ENCODE data around the gene MYO1G.
"Not testable (repeated sequence)": the region's sequence is repeated elsewhere in the genome, so short reads cannot be mapped to it uniquely, and the experiment has no call there.

Gene MYO1G

DNA sequence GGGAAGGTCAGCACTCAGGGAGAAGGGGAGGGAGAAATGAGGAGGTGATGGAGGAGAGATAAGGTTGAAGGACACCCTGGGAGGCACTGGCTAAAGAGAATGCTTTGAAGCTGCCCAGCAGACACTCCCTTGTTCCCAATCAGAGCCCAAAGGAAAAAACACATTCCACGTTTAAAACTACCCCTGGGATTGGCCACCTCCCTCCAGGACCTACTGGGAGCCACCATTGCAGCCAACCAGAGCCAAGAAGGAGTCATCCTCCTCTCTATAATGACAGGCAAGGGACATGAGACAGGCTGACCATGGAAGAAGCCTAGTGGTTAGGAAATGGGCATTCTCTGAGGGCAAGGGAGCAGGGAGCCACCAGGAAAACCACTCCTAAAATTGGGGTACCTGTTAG is 43.8 kb downstream of the MYO1G start:
- no peak for FAIRE-seq

GRCh38 chr7:44934510-44934909 is 44.3 kb downstream of the MYO1G start:
- not testable (repeated sequence) for FAIRE-seq

GRCh38 chr7:44930921-44931320 is 47.9 kb downstream of the MYO1G start:
- no peak for FAIRE-seq

DNA sequence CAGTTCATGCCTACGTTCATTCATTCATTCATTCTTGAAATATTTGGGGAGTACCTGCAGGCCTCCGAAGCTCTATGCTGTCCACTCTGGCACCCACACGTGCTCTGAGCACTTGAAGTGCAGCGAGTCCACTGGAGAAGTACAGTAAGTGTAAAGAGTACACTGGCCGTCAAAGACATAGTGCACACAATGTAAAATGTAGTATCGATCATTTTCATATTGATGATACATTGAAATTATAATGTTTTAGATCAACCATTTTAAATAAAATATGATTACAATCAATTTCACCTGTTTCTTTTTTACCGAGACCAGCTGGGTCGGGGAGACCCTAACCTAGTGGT is 56.5 kb downstream of the MYO1G start:
- no peak for FAIRE-seq

DNA sequence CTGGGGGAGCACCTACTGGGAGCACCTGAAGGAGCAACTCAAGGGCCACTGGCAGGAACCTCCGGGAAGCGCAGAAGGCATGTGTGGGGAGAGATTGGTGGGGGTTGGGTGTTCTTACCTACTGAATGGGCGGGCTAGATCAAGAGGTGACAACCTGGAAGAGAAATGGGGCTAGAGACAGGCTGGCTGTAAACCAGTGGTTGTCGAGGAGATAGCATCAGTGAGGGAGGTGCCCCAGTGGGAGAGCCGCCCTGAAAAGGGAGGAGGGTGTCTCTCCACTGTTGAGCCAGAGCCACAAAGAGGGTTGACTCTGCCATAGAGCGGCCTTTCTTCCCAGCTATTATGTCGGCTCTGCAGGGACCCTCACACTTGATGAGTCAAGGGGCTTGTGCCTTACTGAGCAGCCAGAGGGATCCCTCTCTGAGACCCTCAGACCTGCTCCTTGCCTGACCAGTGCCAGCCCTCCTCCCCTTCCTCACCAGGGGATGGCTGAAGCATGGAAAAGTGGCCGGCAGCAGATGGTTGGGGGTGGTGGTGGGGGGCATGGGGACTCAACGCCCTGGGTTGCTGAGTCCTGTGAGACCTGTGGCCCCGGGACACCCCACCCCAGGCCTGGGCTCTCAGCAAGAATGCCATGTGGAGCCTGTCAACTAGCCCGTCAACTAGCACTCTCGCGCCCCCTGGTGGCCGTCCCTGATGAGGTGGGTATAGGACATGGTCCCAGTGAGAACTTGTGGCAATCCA is 57.0 kb downstream of the MYO1G start:
- FAIRE-seq = no peak

GRCh38 chr7:44920119-44920518 is 58.7 kb downstream of the MYO1G start:
- no peak for FAIRE-seq

- FAIRE-seq = no peak
These were observed 60.8 kb downstream of the MYO1G start for GRCh38 chr7:44918029-44918428.

GRCh38 chr7:44917465-44917864 is 61.4 kb downstream of the MYO1G start:
- FAIRE-seq = no peak

DNA sequence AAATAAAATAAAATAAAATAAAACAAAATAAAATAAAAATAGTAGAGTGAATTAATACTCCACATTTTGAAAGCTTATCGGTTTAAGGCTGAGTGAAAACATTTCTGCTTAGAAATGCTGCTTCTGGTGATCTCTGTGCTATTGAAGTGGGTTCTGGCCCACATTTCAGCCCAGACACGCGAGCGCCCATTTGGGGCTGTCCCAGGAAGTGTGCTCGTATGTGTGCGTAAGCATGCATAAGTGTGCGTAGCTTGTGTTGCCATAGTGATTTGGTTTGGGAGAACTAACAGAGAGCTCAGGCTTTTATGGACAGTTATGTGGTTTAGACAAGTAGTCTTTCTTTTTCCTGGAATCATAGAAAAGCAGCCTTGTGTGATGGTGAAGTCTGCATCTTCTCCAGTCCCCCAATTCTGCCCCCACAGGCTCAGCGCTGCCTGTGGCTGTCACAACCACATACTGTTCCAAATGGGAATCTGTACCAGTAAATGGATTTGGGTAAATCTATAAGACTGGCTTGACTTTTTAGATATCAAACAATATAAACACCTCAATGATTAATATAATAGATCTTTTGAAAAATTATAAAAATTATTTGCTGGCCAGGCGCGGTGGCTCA is 63.7 kb downstream of the MYO1G start:
- FAIRE-seq = no peak

GRCh38 chr7:44912775-44913347 is 66.0 kb downstream of the MYO1G start:
- FAIRE-seq = no peak

All from TTC549 (cell line).